ENCODE results near the gene SNX27.
"Not testable (repeated sequence)": the region's sequence is repeated elsewhere in the genome, so short reads cannot be mapped to it uniquely, and the experiment has no call there.

Gene SNX27

GRCh38 chr1:151733995-151734394, 122.1 kb downstream of the SNX27 start:
- H3K4me3 ChIP-seq (ENCODE audit: control insufficient read depth in 1 of 7, extremely low read depth in 1 of 7, insufficient read depth in 4 of 7, low read depth in 2 of 7, low read length in 6 of 7); H3K4me1 ChIP-seq (ENCODE audit: control extremely low read depth in 1 of 4, control insufficient read depth in 4 of 4, insufficient read depth in 4 of 4, low read length in 3 of 4); DNase-seq; POLR2A ChIA-PET; H3K27ac ChIP-seq (ENCODE audit: insufficient read depth in 1 of 2, low read depth in 1 of 2, low read length in 2 of 2, poor library complexity in 1 of 2, severe bottlenecking in 2 of 2); H3K36me3 ChIP-seq (ENCODE audit: control insufficient read depth in 4 of 4, insufficient read depth in 4 of 4, low read length in 3 of 4): not testable (repeated sequence)
- H3K27me3 ChIP-seq (replicated peaks in 2 of 5; ENCODE audit: control insufficient read depth in 4 of 5, insufficient read depth in 5 of 5, low read length in 4 of 5) = peaks cover 0 to 13% (median 0%) of the 10 kb centered on the region in 5 experiments
- peaks cover 0 to 15% (median 9%) of the 10 kb centered on the region in 5 experiments for H3K9me3 ChIP-seq (ENCODE audit: control extremely low read depth in 1 of 5, control insufficient read depth in 4 of 5, insufficient read depth in 2 of 5, low read depth in 1 of 5, low read length in 4 of 5)
- WGBS (ENCODE audit: insufficient coverage) = 99% methylated on average over 9 of the region's 9 CpGs
- CTCF ChIA-PET = interaction anchor here (0.9 to 2.8 kb wide), 21 partner anchors 10 to 293 kb away, joined by 3 to 18 read pairs (median 4); partner anchors contain the start of genes RIIAD1 and TUFT1

GRCh38 chr1:151737026-151737425, 125.2 kb downstream of the SNX27 start:
- 88% methylated on average over 2 of the region's 2 CpGs for WGBS (ENCODE audit: insufficient coverage)
- peaks cover 0 to 15% (median 9%) of the 10 kb centered on the region in 5 experiments for H3K9me3 ChIP-seq (ENCODE audit: control extremely low read depth in 1 of 5, control insufficient read depth in 4 of 5, insufficient read depth in 2 of 5, low read depth in 1 of 5, low read length in 4 of 5)
- H3K27ac ChIP-seq (ENCODE audit: insufficient read depth in 1 of 2, low read depth in 1 of 2, low read length in 2 of 2, poor library complexity in 1 of 2, severe bottlenecking in 2 of 2) = no peak overlapping the region
- DNase-seq = no peak
- ChIA-PET POLR2A (no interaction called here), CTCF (interaction anchor here (1.0 to 2.6 kb wide), 2 partner anchors 25 to 74 kb away, joined by 3 to 5 read pairs; no protein-coding TSS in a partner anchor)
- H3K27me3 ChIP-seq (replicated peaks in 2 of 5; ENCODE audit: control insufficient read depth in 4 of 5, insufficient read depth in 5 of 5, low read length in 4 of 5) = peaks cover 0 to 5% (median 0%) of the 10 kb centered on the region in 5 experiments
- H3K4me3 ChIP-seq (ENCODE audit: control insufficient read depth in 1 of 7, extremely low read depth in 1 of 7, insufficient read depth in 4 of 7, low read depth in 2 of 7, low read length in 6 of 7) = no peak overlapping the region
- peaks cover 0 to 6% (median 0%) of the 10 kb centered on the region in 4 experiments for H3K4me1 ChIP-seq (ENCODE audit: control extremely low read depth in 1 of 4, control insufficient read depth in 4 of 4, insufficient read depth in 4 of 4, low read length in 3 of 4)
- no peaks in the 10 kb centered on the region for H3K36me3 ChIP-seq (ENCODE audit: control insufficient read depth in 4 of 4, insufficient read depth in 4 of 4, low read length in 3 of 4)

DNA sequence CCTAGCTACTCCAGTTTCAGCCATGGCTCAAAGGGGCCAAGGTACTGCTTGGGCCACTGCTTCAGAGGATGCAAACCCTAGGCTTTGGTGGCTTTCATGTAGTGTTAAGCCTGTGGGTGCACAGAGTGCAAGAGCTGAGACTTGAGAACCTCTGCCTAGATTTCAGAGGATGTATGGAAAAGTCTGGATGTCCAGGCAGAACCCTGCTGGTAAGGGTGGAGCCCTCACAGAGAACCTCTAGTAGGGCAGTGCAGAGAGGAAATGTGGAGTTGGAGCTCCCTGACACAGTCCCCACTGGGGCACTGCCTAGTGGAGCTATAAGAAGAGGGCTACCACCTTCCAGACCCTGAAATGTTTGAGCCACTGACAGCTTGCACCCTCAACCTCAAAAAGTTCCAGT, 125.6 kb downstream of the SNX27 start:
- Histone ChIP-seq H3K9me3 (ENCODE audit: control extremely low read depth in 1 of 5, control insufficient read depth in 4 of 5, insufficient read depth in 2 of 5, low read depth in 1 of 5, low read length in 4 of 5) (peaks cover 0 to 15% (median 9%) of the 10 kb centered on the region in 5 experiments), H3K4me3 (ENCODE audit: control insufficient read depth in 1 of 7, extremely low read depth in 1 of 7, insufficient read depth in 4 of 7, low read depth in 2 of 7, low read length in 6 of 7) (no peak overlapping the region), H3K4me1 (ENCODE audit: control extremely low read depth in 1 of 4, control insufficient read depth in 4 of 4, insufficient read depth in 4 of 4, low read length in 3 of 4) (peaks cover 0 to 6% (median 0%) of the 10 kb centered on the region in 4 experiments), H3K27ac (ENCODE audit: insufficient read depth in 1 of 2, low read depth in 1 of 2, low read length in 2 of 2, poor library complexity in 1 of 2, severe bottlenecking in 2 of 2) (no peak overlapping the region), H3K36me3 (ENCODE audit: control insufficient read depth in 4 of 4, insufficient read depth in 4 of 4, low read length in 3 of 4) (no peaks in the 10 kb centered on the region), H3K27me3 (replicated peaks in 2 of 5; ENCODE audit: control insufficient read depth in 4 of 5, insufficient read depth in 5 of 5, low read length in 4 of 5) (peaks cover 0 to 5% (median 0%) of the 10 kb centered on the region in 5 experiments)
- ChIA-PET CTCF (interaction anchor here (1.0 to 2.6 kb wide), 2 partner anchors 25 to 74 kb away, joined by 3 to 5 read pairs; no protein-coding TSS in a partner anchor), POLR2A (no interaction called here)
- DNase-seq = peak in 1 of 3 donors; percentile 10

DNA sequence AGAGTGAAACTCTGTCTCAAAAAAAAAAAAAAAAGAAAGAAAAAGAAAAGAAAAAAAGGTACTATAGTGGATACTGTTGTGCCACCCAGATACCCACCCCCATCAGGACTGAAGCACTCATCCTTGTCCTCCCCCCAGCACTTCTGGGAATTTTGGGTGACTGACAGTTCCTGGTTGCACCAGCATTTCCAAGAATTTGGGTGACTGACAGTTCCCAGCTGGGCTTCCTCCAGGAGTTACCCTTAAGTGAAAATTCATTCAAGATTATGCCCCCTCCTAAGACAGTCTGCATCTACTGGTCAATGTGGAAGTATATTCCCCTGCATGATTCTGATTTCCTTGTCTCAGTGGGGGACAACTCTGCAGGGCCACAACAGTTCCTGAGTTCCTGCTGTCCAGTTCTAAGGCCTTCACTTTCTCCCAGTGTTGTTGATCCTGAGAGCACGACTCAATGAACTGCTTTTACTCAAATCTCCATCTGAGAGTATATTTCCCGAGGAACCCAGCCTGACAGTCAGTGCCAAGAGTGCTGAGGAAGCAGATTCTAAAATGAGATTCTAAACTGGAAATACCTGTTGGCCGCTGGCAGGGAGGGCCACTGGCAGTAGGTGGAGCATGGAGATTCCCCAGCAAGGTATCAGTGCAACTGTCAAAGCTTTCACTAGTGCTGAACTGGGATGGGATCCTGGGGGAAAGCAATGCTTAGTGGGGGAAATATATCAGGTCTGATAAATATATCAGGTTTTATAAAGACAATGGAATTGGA, 127.9 kb downstream of the SNX27 start:
- Histone ChIP-seq H3K4me1 (ENCODE audit: control extremely low read depth in 1 of 4, control insufficient read depth in 4 of 4, insufficient read depth in 4 of 4, low read length in 3 of 4) (peaks cover 0 to 6% (median 0%) of the 10 kb centered on the region in 4 experiments), H3K4me3 (ENCODE audit: control insufficient read depth in 1 of 7, extremely low read depth in 1 of 7, insufficient read depth in 4 of 7, low read depth in 2 of 7, low read length in 6 of 7) (no peak overlapping the region), H3K27ac (ENCODE audit: insufficient read depth in 1 of 2, low read depth in 1 of 2, low read length in 2 of 2, poor library complexity in 1 of 2, severe bottlenecking in 2 of 2) (no peak overlapping the region), H3K9me3 (ENCODE audit: control extremely low read depth in 1 of 5, control insufficient read depth in 4 of 5, insufficient read depth in 2 of 5, low read depth in 1 of 5, low read length in 4 of 5) (peaks cover 0 to 15% (median 9%) of the 10 kb centered on the region in 5 experiments), H3K27me3 (replicated peaks in 2 of 5; ENCODE audit: control insufficient read depth in 4 of 5, insufficient read depth in 5 of 5, low read length in 4 of 5) (peaks cover 0 to 3% (median 0%) of the 10 kb centered on the region in 5 experiments), H3K36me3 (ENCODE audit: control insufficient read depth in 4 of 4, insufficient read depth in 4 of 4, low read length in 3 of 4) (no peaks in the 10 kb centered on the region)
- POLR2A ChIA-PET = no interaction called here
- no peak for DNase-seq
- CTCF ChIA-PET = interaction anchor here (2.6 kb wide), 1 partner anchor 22 kb away, joined by 5 read pairs; no protein-coding TSS in a partner anchor
- 74% methylated on average over 2 of the region's 3 CpGs for WGBS (ENCODE audit: insufficient coverage)

GRCh38 chr1:151741516-151741915, 129.7 kb downstream of the SNX27 start:
- H3K27ac ChIP-seq (ENCODE audit: insufficient read depth in 1 of 2, low read depth in 1 of 2, low read length in 2 of 2, poor library complexity in 1 of 2, severe bottlenecking in 2 of 2) = no peak overlapping the region
- 100% methylated on average over 4 of the region's 4 CpGs for WGBS (ENCODE audit: insufficient coverage)
- ChIA-PET CTCF (no interaction called here), POLR2A (no interaction called here)
- H3K36me3 ChIP-seq (ENCODE audit: control insufficient read depth in 4 of 4, insufficient read depth in 4 of 4, low read length in 3 of 4) = no peaks in the 10 kb centered on the region
- peaks cover 0 to 15% (median 9%) of the 10 kb centered on the region in 5 experiments for H3K9me3 ChIP-seq (ENCODE audit: control extremely low read depth in 1 of 5, control insufficient read depth in 4 of 5, insufficient read depth in 2 of 5, low read depth in 1 of 5, low read length in 4 of 5)
- no peak for DNase-seq
- peaks cover 0 to 6% (median 0%) of the 10 kb centered on the region in 4 experiments for H3K4me1 ChIP-seq (ENCODE audit: control extremely low read depth in 1 of 4, control insufficient read depth in 4 of 4, insufficient read depth in 4 of 4, low read length in 3 of 4)
- H3K27me3 ChIP-seq (replicated peaks in 2 of 5; ENCODE audit: control insufficient read depth in 4 of 5, insufficient read depth in 5 of 5, low read length in 4 of 5) = peaks cover 0 to 4% (median 2%) of the 10 kb centered on the region in 5 experiments
- no peak overlapping the region for H3K4me3 ChIP-seq (ENCODE audit: control insufficient read depth in 1 of 7, extremely low read depth in 1 of 7, insufficient read depth in 4 of 7, low read depth in 2 of 7, low read length in 6 of 7)

Measured in common myeloid progenitor, CD34-positive (primary cell).